Measurements from ENCODE around the gene ULK2.

- TF ChIP-seq ZNF274 (IDR thresholded peaks at IDR 0.05; ENCODE audit: low read depth, low read length) (no peak), YY1 (IDR thresholded peaks at IDR 0.05; ENCODE audit: insufficient read depth, insufficient read length) (no peak)
Observed at GRCh38 chr17:19796457-19796856, 71.3 kb downstream of the ULK2 start.
